K562 (cell line): ENCODE results near the gene PRR19. TPM values are rescaled to one million over a fixed set of nuclear protein-coding genes. Genes with fewer than 3 reads are reported as not detected.

Experiments
- C11orf30 ChIP-seq: fragments of 450-650 bp; IDR thresholded peaks from 2 replicates; pipeline ENCODE4 v1.6.1; 2016; ENCODE audit warnings: low read depth, mild to moderate bottlenecking
- ELF1 ChIP-seq: fragments of 200-800 bp; sonication (Bioruptor generic); IDR thresholded peaks from 2 replicates; pipeline ENCODE4 v1.6.1; 2016; ENCODE audit warnings: missing genetic modification characterization, missing compliant biosample characterization
- MAFF ChIP-seq: IDR thresholded peaks from 2 replicates; pipeline ENCODE4 v1.6.1; 2012; ENCODE audit warnings: low read length, improper control_type of control experiment
- MAFG ChIP-seq: fragments of 450-650 bp; conservative IDR thresholded peaks from 2 replicates; pipeline ENCODE4 v1.6.1; 2016; ENCODE audit warnings: missing genetic modification characterization, missing compliant biosample characterization
- MAFK ChIP-seq: IDR thresholded peaks from 2 replicates; pipeline ENCODE4 v1.6.1; 2011; ENCODE audit warnings: low read length, improper control_type of control experiment
- ZNF347 ChIP-seq: fragments of 450-650 bp; formaldehyde crosslinking; IDR thresholded peaks from 2 replicates; pipeline ENCODE4 v1.4.0; 2020; ENCODE audit warnings: low read depth, mild to moderate bottlenecking, moderate library complexity
- ZNF766 ChIP-seq: fragments of 200-800 bp; sonication (Bioruptor generic); conservative IDR thresholded peaks from 2 replicates; pipeline ENCODE4 v1.6.1; 2016; ENCODE audit warnings: missing genetic modification characterization, missing compliant biosample characterization
- ZNF778 ChIP-seq: fragments of 450-650 bp; formaldehyde crosslinking; IDR thresholded peaks from 2 replicates; pipeline ENCODE4 v1.4.0; 2020; ENCODE audit warnings: mild to moderate bottlenecking, moderate library complexity
- polyA plus RNA-seq, 8 experiments: library from polyadenylated mRNA; depleted of rRNA in 4 of 8; stranded (reverse) in 5 of 8; unstranded in 3 of 8; fragments of >200 nt; fragmentation: Nextera tagmentation in 2 of 8; fragmentation: Illumina TruSeq in 1 of 8; extraction: Ambion mirVana in 2 of 8; extraction: Trizol in 1 of 8; gene quantifications; 2 replicates each; pipeline versions ENCODE4 v1.2.1 to v1.2.3, GENCODE V29; 2011 to 2014; ENCODE audit warnings: inconsistent platforms in 1 of 8, missing spikeins in 1 of 8
- total RNA-seq, 7 experiments: library from RNA; depleted of rRNA in 6 of 7; stranded (reverse); fragments of >200 nt in 6 of 7; fragmentation: Illumina TruSeq in 2 of 7; extraction: Trizol in 2 of 7; gene quantifications; 2 replicates each; pipeline versions ENCODE4 v1.2.1 to v1.2.3, GENCODE V29; 2011 to 2021; ENCODE audit warnings: low replicate concordance in 1 of 7
- TF ChIP-seq, protein P1 (sequence below): fragments of 450-650 bp; IDR thresholded peaks from 2 replicates; pipeline ENCODE4 v1.7.1; 2018; ENCODE audit warnings: mild to moderate bottlenecking, low read depth; ENCODE audit not compliant: partially characterized antibody
- TF ChIP-seq, protein P2 (sequence below), 2 experiments: IDR thresholded peaks; 2 replicates each; pipeline ENCODE4 v1.6.1; 2012; ENCODE audit warnings: improper control_type of control experiment in 2 of 2, low read depth in 2 of 2, low read length in 2 of 2, borderline replicate concordance in 1 of 2
- TF ChIP-seq, protein P3 (sequence below): fragments of 150-350 bp; IDR thresholded peaks from 2 replicates; pipeline ENCODE4 v1.6.1; 2014; ENCODE audit warnings: low read depth, mild to moderate bottlenecking, low read length, borderline replicate concordance
- TF ChIP-seq, protein P4 (sequence below): sonication (generic); formaldehyde crosslinking; IDR thresholded peaks from 2 replicates; pipeline ENCODE4 v1.8.0; 2022; ENCODE audit warnings: missing genetic modification reagents, mild to moderate bottlenecking, borderline replicate concordance
- TF ChIP-seq, protein P5 (sequence below), 3 experiments: IDR thresholded peaks in 2 of 3; conservative IDR thresholded peaks in 1 of 3; 2 replicates each; pipeline ENCODE4 v1.5.1; 2011 to 2012; ENCODE audit warnings: low read length in 3 of 3, mild to moderate bottlenecking in 3 of 3, control low read depth in 2 of 3, improper control_type of control experiment in 1 of 3, inconsistent platforms in 1 of 3, low read depth in 1 of 3, mixed read lengths in 1 of 3, moderate library complexity in 1 of 3; ENCODE audit not compliant: insufficient read depth in 2 of 3

The PRR19 gene
- total and polyA plus RNA-seq, 9 of the 15 experiments (the other 6 are each of a cell fraction or from before 2014, with no cell fraction given), result 0.10 to 1.6 (median 0.54) TPM

DNA sequence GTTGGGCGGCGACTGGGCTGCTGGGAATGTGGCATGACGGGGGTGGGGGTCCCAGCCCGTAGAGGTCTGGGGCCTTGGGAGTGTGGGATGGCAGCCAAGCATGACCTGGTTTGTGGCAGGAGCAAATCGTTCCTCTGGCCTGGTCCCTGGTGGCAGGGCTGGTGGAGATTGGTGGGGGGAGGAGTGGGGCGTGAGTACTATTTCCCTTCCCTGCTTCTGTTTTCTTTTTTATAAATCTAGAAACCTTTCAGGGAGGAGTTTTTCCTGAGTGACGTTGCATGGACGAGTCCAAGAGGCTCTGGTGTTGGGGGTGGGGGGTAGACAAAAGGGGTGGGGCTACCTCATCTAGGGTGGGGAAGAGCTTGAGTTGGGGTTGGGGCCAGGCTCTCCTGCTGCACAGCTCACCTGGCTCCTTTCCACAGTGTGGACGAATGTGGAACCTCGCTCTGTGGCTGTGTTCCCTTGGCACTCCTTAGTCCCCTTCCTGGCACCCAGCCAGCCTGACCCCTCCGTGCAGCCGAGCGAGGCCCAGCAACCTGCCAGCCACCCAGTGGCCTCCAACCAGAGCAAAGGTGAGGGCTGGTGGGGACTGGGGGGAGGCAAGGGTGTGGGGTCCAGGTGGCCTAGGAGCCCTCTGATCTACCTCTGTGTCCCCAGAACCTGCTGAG lies 15.4 kb upstream of the PRR19 start (continued):
- TF ChIP-seq, protein P1, sequence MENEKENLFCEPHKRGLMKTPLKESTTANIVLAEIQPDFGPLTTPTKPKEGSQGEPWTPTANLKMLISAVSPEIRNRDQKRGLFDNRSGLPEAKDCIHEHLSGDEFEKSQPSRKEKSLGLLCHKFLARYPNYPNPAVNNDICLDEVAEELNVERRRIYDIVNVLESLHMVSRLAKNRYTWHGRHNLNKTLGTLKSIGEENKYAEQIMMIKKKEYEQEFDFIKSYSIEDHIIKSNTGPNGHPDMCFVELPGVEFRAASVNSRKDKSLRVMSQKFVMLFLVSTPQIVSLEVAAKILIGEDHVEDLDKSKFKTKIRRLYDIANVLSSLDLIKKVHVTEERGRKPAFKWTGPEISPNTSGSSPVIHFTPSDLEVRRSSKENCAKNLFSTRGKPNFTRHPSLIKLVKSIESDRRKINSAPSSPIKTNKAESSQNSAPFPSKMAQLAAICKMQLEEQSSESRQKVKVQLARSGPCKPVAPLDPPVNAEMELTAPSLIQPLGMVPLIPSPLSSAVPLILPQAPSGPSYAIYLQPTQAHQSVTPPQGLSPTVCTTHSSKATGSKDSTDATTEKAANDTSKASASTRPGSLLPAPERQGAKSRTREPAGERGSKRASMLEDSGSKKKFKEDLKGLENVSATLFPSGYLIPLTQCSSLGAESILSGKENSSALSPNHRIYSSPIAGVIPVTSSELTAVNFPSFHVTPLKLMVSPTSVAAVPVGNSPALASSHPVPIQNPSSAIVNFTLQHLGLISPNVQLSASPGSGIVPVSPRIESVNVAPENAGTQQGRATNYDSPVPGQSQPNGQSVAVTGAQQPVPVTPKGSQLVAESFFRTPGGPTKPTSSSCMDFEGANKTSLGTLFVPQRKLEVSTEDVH, result no peak
- TF ChIP-seq ELF1 (tag) (no peak), MAFG (tag) (peak; percentile 78), C11orf30 (peak; percentile 86; the same call in 1 of the 2 replicates), ZNF778 (CRISPR knock-in tag) (no peak), MAFK (peak; percentile 55; the same call in 1 of the 2 replicates), ZNF766 (CRISPR knock-in tag) (no peak), MAFF (0 out of 2 replicates have a peak, but pooled peaks have one; percentile 38), ZNF347 (CRISPR knock-in tag) (no peak)
- TF ChIP-seq, protein P2, sequence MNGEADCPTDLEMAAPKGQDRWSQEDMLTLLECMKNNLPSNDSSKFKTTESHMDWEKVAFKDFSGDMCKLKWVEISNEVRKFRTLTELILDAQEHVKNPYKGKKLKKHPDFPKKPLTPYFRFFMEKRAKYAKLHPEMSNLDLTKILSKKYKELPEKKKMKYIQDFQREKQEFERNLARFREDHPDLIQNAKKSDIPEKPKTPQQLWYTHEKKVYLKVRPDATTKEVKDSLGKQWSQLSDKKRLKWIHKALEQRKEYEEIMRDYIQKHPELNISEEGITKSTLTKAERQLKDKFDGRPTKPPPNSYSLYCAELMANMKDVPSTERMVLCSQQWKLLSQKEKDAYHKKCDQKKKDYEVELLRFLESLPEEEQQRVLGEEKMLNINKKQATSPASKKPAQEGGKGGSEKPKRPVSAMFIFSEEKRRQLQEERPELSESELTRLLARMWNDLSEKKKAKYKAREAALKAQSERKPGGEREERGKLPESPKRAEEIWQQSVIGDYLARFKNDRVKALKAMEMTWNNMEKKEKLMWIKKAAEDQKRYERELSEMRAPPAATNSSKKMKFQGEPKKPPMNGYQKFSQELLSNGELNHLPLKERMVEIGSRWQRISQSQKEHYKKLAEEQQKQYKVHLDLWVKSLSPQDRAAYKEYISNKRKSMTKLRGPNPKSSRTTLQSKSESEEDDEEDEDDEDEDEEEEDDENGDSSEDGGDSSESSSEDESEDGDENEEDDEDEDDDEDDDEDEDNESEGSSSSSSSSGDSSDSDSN (IDR thresholded peaks at IDR 0.05; ENCODE audit: borderline replicate concordance in 1 of 2, low read depth in 2 of 2, low read length in 2 of 2), result no peak
- TF ChIP-seq, protein P3, sequence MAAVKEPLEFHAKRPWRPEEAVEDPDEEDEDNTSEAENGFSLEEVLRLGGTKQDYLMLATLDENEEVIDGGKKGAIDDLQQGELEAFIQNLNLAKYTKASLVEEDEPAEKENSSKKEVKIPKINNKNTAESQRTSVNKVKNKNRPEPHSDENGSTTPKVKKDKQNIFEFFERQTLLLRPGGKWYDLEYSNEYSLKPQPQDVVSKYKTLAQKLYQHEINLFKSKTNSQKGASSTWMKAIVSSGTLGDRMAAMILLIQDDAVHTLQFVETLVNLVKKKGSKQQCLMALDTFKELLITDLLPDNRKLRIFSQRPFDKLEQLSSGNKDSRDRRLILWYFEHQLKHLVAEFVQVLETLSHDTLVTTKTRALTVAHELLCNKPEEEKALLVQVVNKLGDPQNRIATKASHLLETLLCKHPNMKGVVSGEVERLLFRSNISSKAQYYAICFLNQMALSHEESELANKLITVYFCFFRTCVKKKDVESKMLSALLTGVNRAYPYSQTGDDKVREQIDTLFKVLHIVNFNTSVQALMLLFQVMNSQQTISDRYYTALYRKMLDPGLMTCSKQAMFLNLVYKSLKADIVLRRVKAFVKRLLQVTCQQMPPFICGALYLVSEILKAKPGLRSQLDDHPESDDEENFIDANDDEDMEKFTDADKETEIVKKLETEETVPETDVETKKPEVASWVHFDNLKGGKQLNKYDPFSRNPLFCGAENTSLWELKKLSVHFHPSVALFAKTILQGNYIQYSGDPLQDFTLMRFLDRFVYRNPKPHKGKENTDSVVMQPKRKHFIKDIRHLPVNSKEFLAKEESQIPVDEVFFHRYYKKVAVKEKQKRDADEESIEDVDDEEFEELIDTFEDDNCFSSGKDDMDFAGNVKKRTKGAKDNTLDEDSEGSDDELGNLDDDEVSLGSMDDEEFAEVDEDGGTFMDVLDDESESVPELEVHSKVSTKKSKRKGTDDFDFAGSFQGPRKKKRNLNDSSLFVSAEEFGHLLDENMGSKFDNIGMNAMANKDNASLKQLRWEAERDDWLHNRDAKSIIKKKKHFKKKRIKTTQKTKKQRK, result no peak
- TF ChIP-seq, protein P4, sequence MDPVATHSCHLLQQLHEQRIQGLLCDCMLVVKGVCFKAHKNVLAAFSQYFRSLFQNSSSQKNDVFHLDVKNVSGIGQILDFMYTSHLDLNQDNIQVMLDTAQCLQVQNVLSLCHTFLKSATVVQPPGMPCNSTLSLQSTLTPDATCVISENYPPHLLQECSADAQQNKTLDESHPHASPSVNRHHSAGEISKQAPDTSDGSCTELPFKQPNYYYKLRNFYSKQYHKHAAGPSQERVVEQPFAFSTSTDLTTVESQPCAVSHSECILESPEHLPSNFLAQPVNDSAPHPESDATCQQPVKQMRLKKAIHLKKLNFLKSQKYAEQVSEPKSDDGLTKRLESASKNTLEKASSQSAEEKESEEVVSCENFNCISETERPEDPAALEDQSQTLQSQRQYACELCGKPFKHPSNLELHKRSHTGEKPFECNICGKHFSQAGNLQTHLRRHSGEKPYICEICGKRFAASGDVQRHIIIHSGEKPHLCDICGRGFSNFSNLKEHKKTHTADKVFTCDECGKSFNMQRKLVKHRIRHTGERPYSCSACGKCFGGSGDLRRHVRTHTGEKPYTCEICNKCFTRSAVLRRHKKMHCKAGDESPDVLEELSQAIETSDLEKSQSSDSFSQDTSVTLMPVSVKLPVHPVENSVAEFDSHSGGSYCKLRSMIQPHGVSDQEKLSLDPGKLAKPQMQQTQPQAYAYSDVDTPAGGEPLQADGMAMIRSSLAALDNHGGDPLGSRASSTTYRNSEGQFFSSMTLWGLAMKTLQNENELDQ, result no peak
- TF ChIP-seq, protein P5, sequence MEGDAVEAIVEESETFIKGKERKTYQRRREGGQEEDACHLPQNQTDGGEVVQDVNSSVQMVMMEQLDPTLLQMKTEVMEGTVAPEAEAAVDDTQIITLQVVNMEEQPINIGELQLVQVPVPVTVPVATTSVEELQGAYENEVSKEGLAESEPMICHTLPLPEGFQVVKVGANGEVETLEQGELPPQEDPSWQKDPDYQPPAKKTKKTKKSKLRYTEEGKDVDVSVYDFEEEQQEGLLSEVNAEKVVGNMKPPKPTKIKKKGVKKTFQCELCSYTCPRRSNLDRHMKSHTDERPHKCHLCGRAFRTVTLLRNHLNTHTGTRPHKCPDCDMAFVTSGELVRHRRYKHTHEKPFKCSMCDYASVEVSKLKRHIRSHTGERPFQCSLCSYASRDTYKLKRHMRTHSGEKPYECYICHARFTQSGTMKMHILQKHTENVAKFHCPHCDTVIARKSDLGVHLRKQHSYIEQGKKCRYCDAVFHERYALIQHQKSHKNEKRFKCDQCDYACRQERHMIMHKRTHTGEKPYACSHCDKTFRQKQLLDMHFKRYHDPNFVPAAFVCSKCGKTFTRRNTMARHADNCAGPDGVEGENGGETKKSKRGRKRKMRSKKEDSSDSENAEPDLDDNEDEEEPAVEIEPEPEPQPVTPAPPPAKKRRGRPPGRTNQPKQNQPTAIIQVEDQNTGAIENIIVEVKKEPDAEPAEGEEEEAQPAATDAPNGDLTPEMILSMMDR (IDR thresholded peaks at IDR 0.05 in 2 of 3, conservative IDR thresholded peaks at IDR 0.05 in 1 of 3; ENCODE audit: insufficient read depth in 2 of 3, low read depth in 1 of 3, low read length in 3 of 3), result 0 out of 6 replicates have a peak, but pooled peaks of 1 of the 3 experiments have one; percentile 14
- TF ChIP-seq, all 486 proteins: peak for 9
